ENCODE data around the gene FRMD6.

The FRMD6 gene

GRCh38 chr14:51666826-51667225 lies 15.1 kb downstream of the FRMD6 start:
- no peak for DNase-seq (ENCODE audit: low read depth in 2 of 2)

- DNase-seq (ENCODE audit: low read depth in 2 of 2): no peak
Measured at GRCh38 chr14:51668870-51669269, 17.2 kb downstream of the FRMD6 start.

GRCh38 chr14:51674294-51675002 lies 22.7 kb downstream of the FRMD6 start:
- no peak for DNase-seq (ENCODE audit: low read depth in 2 of 2)

- DNase-seq (ENCODE audit: low read depth in 2 of 2): no peak
Measured at GRCh38 chr14:51676549-51676948, 24.8 kb downstream of the FRMD6 start.

GRCh38 chr14:51677266-51677665 lies 25.6 kb downstream of the FRMD6 start:
- DNase-seq (ENCODE audit: low read depth in 2 of 2): no peak

GRCh38 chr14:51677738-51678137 lies 26.0 kb downstream of the FRMD6 start:
- DNase-seq (ENCODE audit: low read depth in 2 of 2): no peak

- no peak for DNase-seq (ENCODE audit: low read depth in 2 of 2)
Measured at GRCh38 chr14:51680031-51680430, 28.3 kb downstream of the FRMD6 start.

- no peak for DNase-seq (ENCODE audit: low read depth in 2 of 2)
Measured at GRCh38 chr14:51681411-51681810, 29.7 kb downstream of the FRMD6 start.

- no peak for DNase-seq (ENCODE audit: low read depth in 2 of 2)
Measured at GRCh38 chr14:51682411-51682810, 30.7 kb downstream of the FRMD6 start.

GRCh38 chr14:51684760-51685159 lies 33.0 kb downstream of the FRMD6 start:
- no peak for DNase-seq (ENCODE audit: low read depth in 2 of 2)

GRCh38 chr14:51691176-51691575 lies 39.5 kb downstream of the FRMD6 start:
- no peak for DNase-seq (ENCODE audit: low read depth in 2 of 2)

GRCh38 chr14:51692646-51693045 lies 40.9 kb downstream of the FRMD6 start:
- no peak for DNase-seq (ENCODE audit: low read depth in 2 of 2)

- no peak for DNase-seq (ENCODE audit: low read depth in 2 of 2)
Measured at GRCh38 chr14:51697848-51698247, 46.1 kb downstream of the FRMD6 start.

GRCh38 chr14:51701951-51702350 lies 50.2 kb downstream of the FRMD6 start:
- no peak for DNase-seq (ENCODE audit: low read depth in 2 of 2)

- DNase-seq (ENCODE audit: low read depth in 2 of 2): no peak
Measured at GRCh38 chr14:51703787-51704186, 52.1 kb downstream of the FRMD6 start.

- DNase-seq (ENCODE audit: low read depth in 2 of 2): no peak
Measured at GRCh38 chr14:51704545-51704944, 52.8 kb downstream of the FRMD6 start.

- no peak for DNase-seq (ENCODE audit: low read depth in 2 of 2)
Measured at GRCh38 chr14:51707327-51707726, 55.6 kb downstream of the FRMD6 start.

GRCh38 chr14:51711505-51711904 lies 59.8 kb downstream of the FRMD6 start:
- no peak for DNase-seq (ENCODE audit: low read depth in 2 of 2)

GRCh38 chr14:51715250-51715649 lies 63.5 kb downstream of the FRMD6 start:
- no peak for DNase-seq (ENCODE audit: low read depth in 2 of 2)

- DNase-seq (ENCODE audit: low read depth in 2 of 2): no peak
Measured at GRCh38 chr14:51715742-51716141, 64.0 kb downstream of the FRMD6 start.

- no peak for DNase-seq (ENCODE audit: low read depth in 2 of 2)
Measured at GRCh38 chr14:51716610-51717009, 64.9 kb downstream of the FRMD6 start.

GRCh38 chr14:51717766-51718165 lies 66.1 kb downstream of the FRMD6 start:
- no peak for DNase-seq (ENCODE audit: low read depth in 2 of 2)

GRCh38 chr14:51719955-51720354 lies 68.2 kb downstream of the FRMD6 start:
- no peak for DNase-seq (ENCODE audit: low read depth in 2 of 2)

GRCh38 chr14:51723990-51724389 lies 72.3 kb downstream of the FRMD6 start:
- DNase-seq (ENCODE audit: low read depth in 2 of 2): no peak
